WTC11 (cell line): Measurements from ENCODE around the gene RHOT1.

Source experiments
- CTCF ChIP-seq: fragments of 200-600 bp; IDR thresholded peaks from 2 replicates; pipeline ENCODE4 v1.8.0; 2022; ENCODE audit warnings: antibody characterized with exemption
- USF1 ChIP-seq: sonication (generic); formaldehyde crosslinking; IDR thresholded peaks from 2 replicates; pipeline ENCODE4 v1.8.0; 2022; ENCODE audit warnings: mild to moderate bottlenecking, missing genetic modification reagents

GRCh38 chr17:32117399-32117798, 24.9 kb upstream of the RHOT1 start:
- TF ChIP-seq CTCF (no peak), USF1 (CRISPR knock-in tag) (no peak)
